Fibroblast of lung (primary cell): ENCODE data around the gene MYO1F. TPM values are rescaled to one million over a fixed set of nuclear protein-coding genes. Genes with fewer than 3 reads are reported as not detected.

Source experiments
- DNase-seq, 2 donors: peaks; one replicate each; pipeline versions ENCODE4 v3.0.0 to v3.0.0-alpha.2; 2010; ENCODE audit warnings: low read depth in 2 of 2
- H2AFZ ChIP-seq: 2 replicates; pipeline ENCODE4 v1.5.1; 2012; ENCODE audit warnings: low read length, control low read depth, inconsistent platforms
- H3K27ac ChIP-seq: 2 replicates; pipeline ENCODE4 v1.5.1; 2011; ENCODE audit warnings: low read length, control low read depth; ENCODE audit not compliant: insufficient read depth
- H3K27me3 ChIP-seq: 2 replicates; pipeline ENCODE4 v1.5.1; 2011; ENCODE audit warnings: mild to moderate bottlenecking, low read length; ENCODE audit not compliant: control insufficient read depth, insufficient read depth
- H3K36me3 ChIP-seq: 2 replicates; pipeline ENCODE4 v1.5.1; 2011; ENCODE audit warnings: low read length; ENCODE audit not compliant: control insufficient read depth, insufficient read depth
- H3K4me1 ChIP-seq: 2 replicates; pipeline ENCODE4 v1.5.1; 2011; ENCODE audit warnings: low read length; ENCODE audit not compliant: control insufficient read depth, insufficient read depth; ENCODE audit errors: extremely low read depth
- H3K4me2 ChIP-seq: 2 replicates; pipeline ENCODE4 v1.5.1; 2011; ENCODE audit warnings: low read length, control low read depth; ENCODE audit not compliant: insufficient read depth; ENCODE audit errors: extremely low read depth
- H3K4me3 ChIP-seq, 4 experiments: fragments of 200-600 bp in 1 of 4; sonication (generic) in 1 of 4; replicated peaks in 1 of 4; 2 replicates each; pipeline ENCODE4 v1.5.1; 2011 to 2016; ENCODE audit warnings: low read length in 4 of 4, low read depth in 3 of 4, mild to moderate bottlenecking in 3 of 4, control low read depth in 2 of 4, inconsistent platforms in 1 of 4, mixed read lengths in 1 of 4; ENCODE audit not compliant: insufficient read depth in 1 of 4; ENCODE audit errors: control extremely low read depth in 1 of 4
- H3K79me2 ChIP-seq: 2 replicates; pipeline ENCODE4 v1.5.1; 2012; ENCODE audit warnings: mild to moderate bottlenecking, low read length, inconsistent platforms; ENCODE audit not compliant: control insufficient read depth, insufficient read depth
- H3K9ac ChIP-seq: 2 replicates; pipeline ENCODE4 v1.5.1; 2011; ENCODE audit warnings: mild to moderate bottlenecking, low read length, control low read depth; ENCODE audit not compliant: insufficient read depth
- H3K9me3 ChIP-seq: 2 replicates; pipeline ENCODE4 v1.5.1; 2012; ENCODE audit warnings: low read depth, low read length; ENCODE audit not compliant: control insufficient read depth, insufficient read depth
- H4K20me1 ChIP-seq: 2 replicates; pipeline ENCODE4 v1.5.1; 2011; ENCODE audit warnings: low read length; ENCODE audit not compliant: control insufficient read depth, insufficient read depth; ENCODE audit errors: extremely low read depth
- CTCF ChIP-seq, 2 donors: IDR thresholded peaks in 1 of 2; conservative IDR thresholded peaks in 1 of 2; 1 replicate in 1 of 2; 2 replicates in 1 of 2; pipeline ENCODE4 v1.5.1; 2011 to 2012; ENCODE audit warnings: low read length in 2 of 2, control low read depth in 1 of 2, inconsistent platforms in 1 of 2, low read depth in 1 of 2, mild to moderate bottlenecking in 1 of 2
- EZH2 ChIP-seq: IDR thresholded peaks from 2 replicates; pipeline ENCODE4 v1.5.1; 2012; ENCODE audit warnings: low read length, control low read depth, mild to moderate bottlenecking; ENCODE audit errors: missing control alignments
- polyA plus RNA-seq, 2 donors: library from polyadenylated mRNA; depleted of rRNA in 1 of 2; stranded (reverse) in 1 of 2; unstranded in 1 of 2; fragments of >200 nt; gene quantifications; 2 replicates each; pipeline ENCODE4 v1.2.1, GENCODE V29; 2011 to 2012; ENCODE audit warnings: missing spikeins in 1 of 2
- total RNA-seq: library from RNA; depleted of rRNA; stranded (reverse); fragments of >200 nt; gene quantifications from 2 replicates; pipeline ENCODE4 v1.2.1, GENCODE V29; 2014

MYO1F gene
- total and polyA plus RNA-seq, 2 donors (not counting 1 experiment from before 2014, with no cell fraction given): 0.08 to 0.17 TPM

DNA sequence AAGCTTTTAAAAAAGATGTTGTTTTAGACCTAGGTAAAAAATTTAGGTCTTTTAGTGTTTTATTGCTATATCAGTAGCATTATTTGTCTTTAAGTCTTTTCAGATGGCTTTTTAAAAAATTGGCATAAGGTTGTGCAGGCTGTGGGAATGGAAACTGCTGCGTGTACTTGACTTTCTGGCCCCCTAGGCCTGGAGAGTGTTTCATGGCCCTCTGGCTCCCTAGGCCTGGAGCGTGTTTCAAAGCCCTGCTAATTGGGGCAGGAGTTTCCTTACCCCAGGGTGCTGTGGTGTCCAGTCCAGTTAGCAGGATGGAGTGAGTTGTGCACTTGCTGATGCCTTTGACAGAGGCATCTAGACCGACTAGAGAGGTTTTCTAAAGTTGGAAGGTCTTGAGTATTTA, 98.6 kb downstream of the MYO1F start:
- Histone ChIP-seq H2AFZ (no peak overlapping the region), H3K27me3 (no peaks in the 10 kb centered on the region), H3K36me3 (peaks cover 11% of the 10 kb centered on the region), H3K27ac (no peak overlapping the region), H3K4me2 (no peak overlapping the region), H3K4me3 (no peak overlapping the region), H3K9me3 (no peaks in the 10 kb centered on the region), H3K4me1 (peaks cover 2% of the 10 kb centered on the region), H3K79me2 (peaks cover 58% of the 10 kb centered on the region), H3K9ac (no peak overlapping the region), H4K20me1 (no peaks in the 10 kb centered on the region)
- DNase-seq: no peak
- TF ChIP-seq CTCF (conservative IDR thresholded peaks at IDR 0.05 in 1 of 2, IDR thresholded peaks at IDR 0.05 in 1 of 2; ENCODE audit: low read depth in 1 of 2, low read length in 2 of 2) (no peak), EZH2 (no peak)

DNA sequence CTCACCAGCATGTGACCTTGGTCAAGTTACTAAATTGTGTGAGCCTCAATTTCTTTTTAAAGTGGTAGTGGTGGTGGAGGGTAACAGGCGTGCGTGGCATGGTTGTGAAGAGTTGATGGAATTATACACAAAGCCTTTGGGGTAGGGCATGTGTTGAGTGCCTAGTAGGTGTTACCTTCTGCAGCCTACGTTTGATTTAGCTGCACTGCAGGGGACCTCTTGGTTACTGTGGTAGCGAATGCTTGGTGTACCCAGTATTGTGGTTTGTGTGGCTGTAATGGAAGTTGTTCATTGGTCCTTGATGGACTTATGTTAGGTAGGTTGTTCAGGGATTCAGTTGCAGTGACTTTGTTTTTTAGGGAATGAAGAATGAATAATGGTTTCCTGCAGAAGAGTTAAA, 99.4 kb downstream of the MYO1F start:
- Histone ChIP-seq H3K27me3 (no peaks in the 10 kb centered on the region), H3K4me2 (no peak overlapping the region), H3K27ac (no peak overlapping the region), H4K20me1 (no peaks in the 10 kb centered on the region), H3K9ac (no peak overlapping the region), H3K4me3 (no peak overlapping the region), H3K79me2 (peaks cover 56% of the 10 kb centered on the region), H2AFZ (no peak overlapping the region), H3K9me3 (no peaks in the 10 kb centered on the region), H3K36me3 (peaks cover 8% of the 10 kb centered on the region), H3K4me1 (peaks cover 2% of the 10 kb centered on the region)
- no peak for TF ChIP-seq CTCF (conservative IDR thresholded peaks at IDR 0.05 in 1 of 2, IDR thresholded peaks at IDR 0.05 in 1 of 2; ENCODE audit: low read depth in 1 of 2, low read length in 2 of 2)
- no peak for TF ChIP-seq EZH2
- no peak for DNase-seq

GRCh38 chr19:8476524-8476923, 100.7 kb downstream of the MYO1F start:
- no peak overlapping the region for H3K4me3 ChIP-seq
- no peak overlapping the region for H2AFZ ChIP-seq
- H3K4me2 ChIP-seq: no peak overlapping the region
- no peaks in the 10 kb centered on the region for H3K9me3 ChIP-seq
- TF ChIP-seq CTCF (conservative IDR thresholded peaks at IDR 0.05 in 1 of 2, IDR thresholded peaks at IDR 0.05 in 1 of 2; ENCODE audit: low read depth in 1 of 2, low read length in 2 of 2) (no peak), EZH2 (no peak)
- peaks cover 6% of the 10 kb centered on the region for H3K36me3 ChIP-seq
- no peak for DNase-seq
- H3K9ac ChIP-seq: no peak overlapping the region
- no peaks in the 10 kb centered on the region for H4K20me1 ChIP-seq
- no peaks in the 10 kb centered on the region for H3K27me3 ChIP-seq
- H3K27ac ChIP-seq: no peak overlapping the region
- H3K4me1 ChIP-seq: peaks cover 2% of the 10 kb centered on the region
- peaks cover 46% of the 10 kb centered on the region for H3K79me2 ChIP-seq
